GM15510 (cell line): Measurements from ENCODE around the gene CENPVL2.
"Not testable (repeated sequence)": the region's sequence is repeated elsewhere in the genome, so short reads cannot be mapped to it uniquely, and the experiment has no call there.

ENCODE experiments used
- POLR2A ChIP-seq: IDR thresholded peaks from 3 replicates; pipeline ENCODE4 v1.6.1; 2011; ENCODE audit warnings: borderline replicate concordance; ENCODE audit not compliant: insufficient read length; ENCODE audit errors: extremely low read depth

CENPVL2 gene

DNA sequence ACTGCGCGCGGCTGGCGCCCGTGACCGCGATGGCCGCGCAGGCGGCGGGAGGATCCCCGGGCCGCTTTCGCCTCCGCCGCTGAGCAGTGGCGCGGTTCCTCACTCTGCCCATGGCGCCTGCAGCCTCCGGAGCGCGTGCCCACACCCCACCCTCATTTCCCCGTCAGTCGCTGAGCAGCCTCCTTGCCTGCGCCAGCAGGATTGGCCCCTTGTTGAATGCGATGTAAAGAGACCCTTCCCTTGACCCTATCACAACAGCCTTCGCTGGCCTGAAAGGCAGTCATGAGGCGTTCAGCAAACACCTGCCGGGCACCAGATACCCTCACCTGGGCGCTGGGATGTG, at the start of gene CENPVL2:
CENPVL2 (minus strand) TSS at position 112 of the 343 bp plus-strand sequence; CDS start at position 112, 0 bp downstream.
- not testable (repeated sequence) for TF ChIP-seq POLR2A

- TF ChIP-seq POLR2A, result no peak
Measured at GRCh38 chrX:51728202-51728601, 45.6 kb upstream of the CENPVL2 start.

- not testable (repeated sequence) for TF ChIP-seq POLR2A
Measured at GRCh38 chrX:51710277-51711164, 27.9 kb upstream of the CENPVL2 start, which contains the start of gene CENPVL1. Gene CENPVL1 (plus strand): TSS chrX:51710512. CDS start chrX:51710512, 0 bp downstream.

- TF ChIP-seq POLR2A, result no peak
Measured at GRCh38 chrX:51697397-51697796, 14.8 kb upstream of the CENPVL2 start.

DNA sequence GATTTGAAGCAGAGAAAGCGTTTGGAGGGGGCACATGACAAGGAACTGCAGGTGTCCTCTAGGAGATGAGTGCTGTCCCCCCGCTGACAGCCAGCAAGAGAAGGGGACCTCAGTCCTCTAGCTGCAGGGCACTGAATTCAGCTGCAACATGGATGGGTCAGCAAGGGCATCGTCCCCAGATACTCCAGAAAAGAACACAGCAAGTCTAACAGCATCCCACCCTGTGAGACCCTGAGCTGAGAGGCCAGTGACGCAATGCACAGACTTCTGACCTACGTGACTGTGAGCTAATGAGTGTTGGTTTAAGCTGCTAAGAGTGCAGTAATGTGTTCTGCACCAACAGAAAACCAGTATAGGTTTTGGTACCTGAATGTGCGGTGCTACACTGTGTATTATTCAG, 11.6 kb upstream of the CENPVL2 start:
- TF ChIP-seq POLR2A, result no peak

DNA sequence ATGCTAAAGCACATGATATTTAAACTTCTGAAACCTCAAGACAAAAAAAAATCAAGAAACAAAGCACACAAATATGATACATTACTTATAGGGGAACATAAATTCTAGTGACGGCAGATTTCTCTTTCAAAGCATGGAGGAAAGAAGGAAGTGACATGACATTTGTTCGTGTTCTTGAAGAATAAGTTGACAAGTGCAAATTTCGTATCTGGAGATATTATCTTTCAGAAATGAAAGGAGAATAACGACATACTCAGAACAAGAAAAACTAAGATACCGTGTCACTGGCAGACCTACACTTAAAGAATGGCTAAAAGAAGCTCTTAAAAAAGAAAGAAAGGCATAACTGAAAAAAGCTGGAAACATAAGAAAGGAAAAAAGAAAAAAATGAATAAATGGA, 16.6 kb downstream of the CENPVL2 start:
- no peak for TF ChIP-seq POLR2A

- no peak for TF ChIP-seq POLR2A
Measured at GRCh38 chrX:51643377-51643776, 39.3 kb downstream of the CENPVL2 start.

DNA sequence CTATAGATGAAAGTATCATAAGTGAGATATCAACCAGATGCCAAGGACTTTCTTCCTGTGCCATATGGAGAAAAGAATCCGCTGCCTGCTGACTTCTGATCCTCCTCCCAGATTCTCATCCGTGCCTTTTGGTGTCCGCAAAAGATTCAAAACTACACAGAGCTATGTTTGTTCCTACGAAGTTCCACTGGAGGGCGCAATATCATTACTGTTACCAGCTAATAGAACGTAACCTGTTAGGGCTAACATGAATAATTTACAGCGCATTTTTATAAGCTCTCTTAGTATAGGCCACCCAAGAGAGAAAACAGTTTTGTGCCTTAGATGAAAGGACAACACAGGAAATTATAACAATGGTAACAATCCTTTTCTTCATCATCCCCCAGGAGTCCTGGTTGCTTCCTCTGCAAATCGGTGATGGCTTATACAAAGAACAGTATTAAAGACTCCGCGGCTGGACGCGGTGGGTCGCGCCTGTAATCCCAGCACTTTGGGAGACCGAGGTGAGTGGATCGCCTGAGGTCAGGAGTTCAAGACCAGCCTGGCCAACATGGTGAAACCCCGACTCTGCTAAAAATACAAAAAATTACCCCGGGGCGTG, 41.1 kb downstream of the CENPVL2 start:
- TF ChIP-seq POLR2A, result no peak
